ENCODE measurements around the gene NRXN3.

- no peak for TF ChIP-seq POLR2A (IDR thresholded peaks at IDR 0.05)
- TF ChIP-seq, protein P1, sequence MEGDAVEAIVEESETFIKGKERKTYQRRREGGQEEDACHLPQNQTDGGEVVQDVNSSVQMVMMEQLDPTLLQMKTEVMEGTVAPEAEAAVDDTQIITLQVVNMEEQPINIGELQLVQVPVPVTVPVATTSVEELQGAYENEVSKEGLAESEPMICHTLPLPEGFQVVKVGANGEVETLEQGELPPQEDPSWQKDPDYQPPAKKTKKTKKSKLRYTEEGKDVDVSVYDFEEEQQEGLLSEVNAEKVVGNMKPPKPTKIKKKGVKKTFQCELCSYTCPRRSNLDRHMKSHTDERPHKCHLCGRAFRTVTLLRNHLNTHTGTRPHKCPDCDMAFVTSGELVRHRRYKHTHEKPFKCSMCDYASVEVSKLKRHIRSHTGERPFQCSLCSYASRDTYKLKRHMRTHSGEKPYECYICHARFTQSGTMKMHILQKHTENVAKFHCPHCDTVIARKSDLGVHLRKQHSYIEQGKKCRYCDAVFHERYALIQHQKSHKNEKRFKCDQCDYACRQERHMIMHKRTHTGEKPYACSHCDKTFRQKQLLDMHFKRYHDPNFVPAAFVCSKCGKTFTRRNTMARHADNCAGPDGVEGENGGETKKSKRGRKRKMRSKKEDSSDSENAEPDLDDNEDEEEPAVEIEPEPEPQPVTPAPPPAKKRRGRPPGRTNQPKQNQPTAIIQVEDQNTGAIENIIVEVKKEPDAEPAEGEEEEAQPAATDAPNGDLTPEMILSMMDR (IDR thresholded peaks at IDR 0.05 in 4 of 5, conservative IDR thresholded peaks at IDR 0.05 in 1 of 5): no peak
Measured at GRCh38 chr14:78129375-78129774, 40.8 kb upstream of the NRXN3 start.
